Gastroesophageal sphincter (tissue), 4 donors: ENCODE measurements around the gene CCL17. TPM values are rescaled to one million over a fixed set of nuclear protein-coding genes. Genes with fewer than 3 reads are reported as not detected.

Source experiments
- ATAC-seq: fragments of 150-250 bp; one replicate; pipeline ENCODE4 v1.9.1; 2016; ENCODE audit warnings: mild to moderate bottlenecking, moderate library complexity
- H3K27ac ChIP-seq, 4 donors: fragments of 200-600 bp; sonication (generic) in 3 of 4; 1 replicate in 3 of 4; 2 replicates in 1 of 4; pipeline ENCODE4 v1.5.1; 2016 to 2019
- H3K27me3 ChIP-seq: fragments of 200-600 bp; sonication (generic); one replicate; pipeline ENCODE4 v1.5.1; 2019
- H3K36me3 ChIP-seq, 2 donors: fragments of 200-600 bp; sonication (generic); one replicate each; pipeline ENCODE4 v1.5.1; 2019; ENCODE audit warnings: control low read depth in 1 of 2
- H3K4me1 ChIP-seq, 3 donors: fragments of 200-600 bp; sonication (generic); 1 replicate in 2 of 3; 2 replicates in 1 of 3; pipeline ENCODE4 v1.5.1; 2016 to 2019; ENCODE audit warnings: control low read depth in 2 of 3
- H3K4me3 ChIP-seq, 2 donors: fragments of 200-600 bp; sonication (generic); one replicate each; pipeline ENCODE4 v1.5.1; 2019; ENCODE audit warnings: mild to moderate bottlenecking in 1 of 2, moderate library complexity in 1 of 2
- H3K9me3 ChIP-seq, 3 donors: fragments of 200-600 bp; sonication (generic); one replicate each; pipeline ENCODE4 v1.5.1; 2017 to 2019; ENCODE audit warnings: control low read depth in 2 of 3
- CTCF ChIP-seq, 4 experiments: fragments of 200-600 bp in 2 of 4; fragments of 450-650 bp in 2 of 4; sonication (generic) in 1 of 4; IDR thresholded peaks; one replicate each; pipeline ENCODE4 v1.5.1; 2017 to 2019; ENCODE audit warnings: antibody characterized with exemption in 4 of 4, mild to moderate bottlenecking in 2 of 4, moderate library complexity in 2 of 4
- EP300 ChIP-seq: sonication (generic); formaldehyde crosslinking; IDR thresholded peaks from one replicate; pipeline ENCODE4 v1.6.1; 2017; ENCODE audit warnings: antibody characterized with exemption, mild to moderate bottlenecking
- POLR2A ChIP-seq, 2 donors: fragments of 450-650 bp; IDR thresholded peaks; one replicate each; pipeline ENCODE4 v1.6.1; 2017; ENCODE audit warnings: antibody characterized with exemption in 2 of 2, mild to moderate bottlenecking in 2 of 2, moderate library complexity in 1 of 2
- POLR2AphosphoS5 ChIP-seq: sonication (generic); formaldehyde crosslinking; IDR thresholded peaks from one replicate; pipeline ENCODE4 v1.6.1; 2017; ENCODE audit warnings: antibody characterized with exemption
- WGBS, 2 donors: methylation state at CpG; one replicate each; pipeline ENCODE4 v1.1.5; 2018; ENCODE audit warnings: low coverage in 1 of 2; 5-methylcytosine and 5-hydroxymethylcytosine counted together
- total RNA-seq, 4 donors: library from RNA; depleted of rRNA; stranded (reverse); fragments of >200 nt; gene quantifications; one replicate each; pipeline ENCODE4 v1.1.0, GENCODE V29; 2016

Gene CCL17
- total RNA-seq, 4 donors from 2014 or later, result not detected

DNA sequence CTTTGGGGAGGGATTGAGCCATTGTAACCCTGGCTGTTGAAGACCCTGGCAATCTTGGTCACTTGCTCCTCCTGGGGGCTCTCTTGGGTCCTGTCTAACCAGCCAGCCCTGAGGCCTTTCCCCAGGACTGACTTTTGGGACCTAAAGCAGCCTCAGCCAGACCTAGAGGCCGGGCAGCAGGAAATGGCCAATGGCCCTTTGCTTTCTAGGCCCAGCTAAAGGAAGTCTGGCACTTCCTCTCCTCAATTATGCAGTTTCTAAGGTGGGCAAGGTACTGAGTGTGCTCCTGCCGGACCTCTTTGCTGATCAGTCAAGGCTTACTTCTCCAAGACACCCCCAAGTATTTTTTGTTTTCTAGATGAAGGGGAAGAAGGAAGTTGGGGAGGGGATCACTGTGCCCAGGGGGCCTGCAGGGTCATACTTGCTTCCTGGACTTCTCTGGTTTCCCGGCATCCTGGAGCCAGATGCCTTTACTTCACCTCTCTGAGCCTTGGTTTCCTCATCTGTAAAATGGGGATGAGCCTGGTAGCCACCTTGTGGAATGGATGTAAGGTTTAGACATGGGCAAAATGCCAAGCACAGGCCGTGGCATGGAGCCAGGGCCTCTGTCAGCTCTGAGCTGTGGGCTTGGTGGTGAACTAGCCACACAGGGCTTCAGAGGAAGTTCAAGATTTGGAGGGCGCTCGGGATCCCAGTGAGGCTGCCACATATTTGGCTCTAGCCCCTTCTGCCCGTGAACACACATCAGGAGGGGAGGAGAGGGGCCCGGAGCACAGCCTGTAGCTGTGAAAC lies 23.7 kb upstream of the CCL17 start:
- 50 to 72% methylated on average over 2 to 3 of the region's 8 CpGs for WGBS, 2 donors
- ATAC-seq, result no peak
- no peak for TF ChIP-seq CTCF (IDR thresholded peaks at IDR 0.05)
- TF ChIP-seq POLR2A (IDR thresholded peaks at IDR 0.05), result no peak

GRCh38 chr16:57381791-57382534 lies 22.6 kb upstream of the CCL17 start:
- H3K27me3 ChIP-seq, result no peaks in the 10 kb centered on the region
- no peaks in the 10 kb centered on the region for H3K9me3 ChIP-seq
- no peak for TF ChIP-seq POLR2AphosphoS5
- no peak for TF ChIP-seq POLR2A (IDR thresholded peaks at IDR 0.05)
- TF ChIP-seq EP300, result no peak
- no peak for TF ChIP-seq CTCF (IDR thresholded peaks at IDR 0.05)
- no CpG with 5 or more reads among the region's 35 CpGs for WGBS, 2 donors
- peaks cover 0 to 94% (median 39%) of the 10 kb centered on the region in 3 donors for H3K4me1 ChIP-seq
- no peak overlapping the region for H3K4me3 ChIP-seq
- H3K27ac ChIP-seq, result peak overlapping the region in 3 of 4 donors; percentile 62 to 96 (median 68)
- ATAC-seq, result no peak
- H3K36me3 ChIP-seq, result peaks cover 0 to 32% of the 10 kb centered on the region in 2 donors

More for the DNA sequence above, 23.7 kb upstream of the CCL17 start:
- Histone ChIP-seq H3K4me1 (peaks cover 0 to 93% (median 34%) of the 10 kb centered on the region in 3 donors), H3K27ac (peak overlapping the region in 3 of 4 donors; percentile 62 to 96 (median 68)), H3K27me3 (no peaks in the 10 kb centered on the region), H3K36me3 (peaks cover 0 to 32% of the 10 kb centered on the region in 2 donors), H3K9me3 (no peaks in the 10 kb centered on the region), H3K4me3 (no peak overlapping the region)

- Histone ChIP-seq H3K4me1 (peaks cover 0 to 87% (median 33%) of the 10 kb centered on the region in 3 donors), H3K36me3 (peaks cover 0 to 32% of the 10 kb centered on the region in 2 donors), H3K27me3 (no peaks in the 10 kb centered on the region), H3K27ac (peak overlapping the region in 3 of 4 donors; percentile 62 to 96 (median 68)), H3K9me3 (no peaks in the 10 kb centered on the region), H3K4me3 (no peak overlapping the region)
- no CpG with 5 or more reads among the region's 16 CpGs for WGBS, 2 donors
- no peak for TF ChIP-seq POLR2A (IDR thresholded peaks at IDR 0.05)
- no peak for TF ChIP-seq EP300
- TF ChIP-seq CTCF (IDR thresholded peaks at IDR 0.05), result no peak
- TF ChIP-seq POLR2AphosphoS5, result no peak
- ATAC-seq, result no peak
Measured at GRCh38 chr16:57382535-57383275, 21.9 kb upstream of the CCL17 start.

DNA sequence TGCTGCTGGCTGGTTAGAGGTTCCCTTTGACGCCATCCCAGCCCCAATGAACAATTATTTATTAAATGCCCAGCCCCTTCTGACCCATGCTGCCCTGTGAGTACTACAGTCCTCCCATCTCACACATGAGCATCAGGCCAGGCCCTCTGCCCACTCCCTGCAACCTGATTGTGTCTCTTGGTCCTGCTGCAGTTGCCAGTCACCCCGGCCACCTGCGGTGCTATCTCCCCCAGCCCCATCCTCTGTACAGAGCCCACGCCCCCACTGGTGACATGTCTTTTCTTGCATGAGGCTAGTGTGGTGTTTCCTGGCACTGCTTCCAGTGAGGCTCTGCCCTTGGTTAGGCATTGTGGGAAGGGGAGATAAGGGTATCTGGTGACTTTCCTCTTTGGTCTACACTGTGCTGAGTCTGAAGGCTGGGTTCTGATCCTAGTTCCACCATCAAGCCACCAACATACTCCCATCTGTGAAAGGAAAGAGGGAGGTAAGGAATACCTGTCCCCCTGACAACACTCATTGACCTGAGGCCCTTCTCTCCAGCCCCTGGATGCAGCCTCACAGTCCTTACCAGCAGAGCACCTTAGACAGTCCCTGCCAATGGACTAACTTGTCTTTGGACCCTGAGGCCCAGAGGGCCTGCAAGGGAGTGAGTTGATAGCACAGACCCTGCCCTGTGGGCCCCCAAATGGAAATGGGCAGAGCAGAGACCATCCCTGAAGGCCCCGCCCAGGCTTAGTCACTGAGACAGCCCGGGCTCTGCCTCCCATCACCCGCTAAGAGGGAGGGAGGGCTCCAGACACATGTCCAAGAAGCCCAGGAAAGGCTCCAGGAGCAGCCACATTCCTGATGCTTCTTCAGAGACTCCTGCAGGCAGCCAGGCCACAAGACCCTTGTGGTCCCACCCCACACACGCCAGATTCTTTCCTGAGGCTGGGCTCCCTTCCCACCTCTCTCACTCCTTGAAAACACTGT lies 21.0 kb upstream of the CCL17 start:
- Histone ChIP-seq H3K36me3 (peaks cover 0 to 32% of the 10 kb centered on the region in 2 donors), H3K27ac (peak overlapping the region; percentile 8 to 96 (median 65)), H3K27me3 (no peaks in the 10 kb centered on the region), H3K4me1 (peaks cover 0 to 79% (median 26%) of the 10 kb centered on the region in 3 donors), H3K4me3 (no peak overlapping the region), H3K9me3 (no peaks in the 10 kb centered on the region)
- WGBS, 2 donors, result 67 to 90% methylated on average over 3 of the region's 8 CpGs
- peak; percentile 75 for ATAC-seq
- TF ChIP-seq CTCF (IDR thresholded peaks at IDR 0.05) (no peak), POLR2A (IDR thresholded peaks at IDR 0.05) (no peak), EP300 (no peak), POLR2AphosphoS5 (no peak)
